Liver (tissue), 3 donors: Measurements from ENCODE around the gene TAS2R31.

Source experiments
- CTCF ChIP-seq: fragments of 150-350 bp; IDR thresholded peaks from 2 replicates; pipeline ENCODE4 v1.5.1; 2017; ENCODE audit warnings: improper control_type of control experiment, low read depth, low read length; ENCODE audit not compliant: missing input control
- EGR1 ChIP-seq, 2 donors: IDR thresholded peaks; 2 replicates each; pipeline ENCODE4 v1.6.1; 2016 to 2018; ENCODE audit warnings: antibody characterized with exemption in 2 of 2, low read depth in 2 of 2
- HNF4A ChIP-seq, 2 donors: conservative IDR thresholded peaks; 2 replicates each; pipeline ENCODE4 v1.6.1; 2016; ENCODE audit warnings: antibody characterized with exemption in 2 of 2, mild to moderate bottlenecking in 2 of 2
- JUND ChIP-seq, 2 donors: IDR thresholded peaks; 2 replicates each; pipeline ENCODE4 v1.6.1; 2016; ENCODE audit warnings: antibody characterized with exemption in 2 of 2
- MAX ChIP-seq: IDR thresholded peaks from 2 replicates; pipeline ENCODE4 v1.6.1; 2016; ENCODE audit warnings: antibody characterized with exemption
- RAD21 ChIP-seq, 2 donors: IDR thresholded peaks; 2 replicates each; pipeline ENCODE4 v1.6.1; 2016; ENCODE audit warnings: antibody characterized with exemption in 2 of 2, mild to moderate bottlenecking in 2 of 2
- REST ChIP-seq: IDR thresholded peaks from 2 replicates; pipeline ENCODE4 v1.6.1; 2016; ENCODE audit warnings: antibody characterized with exemption, mild to moderate bottlenecking
- RXRA ChIP-seq, 2 donors: IDR thresholded peaks; 2 replicates each; pipeline ENCODE4 v1.6.1; 2017 to 2018; ENCODE audit warnings: antibody characterized with exemption in 2 of 2, mild to moderate bottlenecking in 1 of 2
- SP1 ChIP-seq: IDR thresholded peaks from 2 replicates; pipeline ENCODE4 v1.6.1; 2018; ENCODE audit warnings: antibody characterized with exemption, mild to moderate bottlenecking
- TAF1 ChIP-seq: conservative IDR thresholded peaks from 2 replicates; pipeline ENCODE4 v1.6.1; 2016; ENCODE audit warnings: antibody characterized with exemption, mild to moderate bottlenecking
- YY1 ChIP-seq: IDR thresholded peaks from 2 replicates; pipeline ENCODE4 v1.6.1; 2016; ENCODE audit warnings: antibody characterized with exemption, mild to moderate bottlenecking
- ZBTB33 ChIP-seq: IDR thresholded peaks from 2 replicates; pipeline ENCODE4 v1.6.1; 2016; ENCODE audit warnings: antibody characterized with exemption
- TF ChIP-seq, protein P1 (sequence below): IDR thresholded peaks from 2 replicates; pipeline ENCODE4 v1.6.1; 2016; ENCODE audit warnings: antibody characterized with exemption
- donor health status: healthy.
- donor health status: healthy.

- TF ChIP-seq JUND (IDR thresholded peaks at IDR 0.05) (no peak), CTCF (no peak), MAX (no peak), YY1 (no peak), HNF4A (conservative IDR thresholded peaks at IDR 0.05) (peak; percentile 58 to 67), SP1 (peak; percentile 55), RAD21 (IDR thresholded peaks at IDR 0.05) (peak in 1 of 2 donors; percentile 48), TAF1 (no peak), RXRA (IDR thresholded peaks at IDR 0.05) (peak; percentile 67 to 85), ZBTB33 (peak; percentile 28), EGR1 (IDR thresholded peaks at IDR 0.05; ENCODE audit: low read depth in 2 of 2) (no peak), REST (no peak)
- TF ChIP-seq, protein P1, sequence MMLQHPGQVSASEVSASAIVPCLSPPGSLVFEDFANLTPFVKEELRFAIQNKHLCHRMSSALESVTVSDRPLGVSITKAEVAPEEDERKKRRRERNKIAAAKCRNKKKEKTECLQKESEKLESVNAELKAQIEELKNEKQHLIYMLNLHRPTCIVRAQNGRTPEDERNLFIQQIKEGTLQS: peak; percentile 77
Observed at GRCh38 chr12:11071414-11071813, 40.2 kb upstream of the TAS2R31 start.
